Renal cortex interstitium (tissue), 11 donors: ENCODE results near the gene HOXA5. TPM values are rescaled to one million over a fixed set of nuclear protein-coding genes. Genes with fewer than 3 reads are reported as not detected.

Source experiments
- DNase-seq, 11 donors: peaks; one replicate each; pipeline ENCODE4 v3.0.0-alpha.2; 2013; ENCODE audit warnings: low read depth in 9 of 11, low spot score in 4 of 11; ENCODE audit errors: extremely low read depth in 1 of 11
- polyA plus RNA-seq, 3 donors: library from polyadenylated mRNA; unstranded; fragments of 120-200 nt; gene quantifications; one replicate each; pipeline ENCODE4 v1.2.1, GENCODE V29; 2013; ENCODE audit not compliant: insufficient read length in 3 of 3

HOXA5 gene
- polyA plus RNA-seq, 3 donors: 70.3 to 89.0 (median 71.1) TPM

GRCh38 chr7:27185013-27185853, 41.8 kb upstream of the HOXA5 start, which contains the start of gene HOXA11:
Gene HOXA11 (minus strand): TSS chr7:27185232. CDS start chr7:27185144, 88 bp downstream.
- peak; percentile 88 to 97 (median 92) for DNase-seq

GRCh38 chr7:27184337-27185012, 41.0 kb upstream of the HOXA5 start:
- no peak for DNase-seq

GRCh38 chr7:27183682-27184336, 40.3 kb upstream of the HOXA5 start:
- DNase-seq: no peak

- no peak for DNase-seq
These were observed 39.6 kb upstream of the HOXA5 start for GRCh38 chr7:27182861-27183681.

GRCh38 chr7:27182285-27182841, 38.9 kb upstream of the HOXA5 start:
- DNase-seq: no peak

- DNase-seq: no peak
These were observed 38.4 kb upstream of the HOXA5 start for GRCh38 chr7:27181795-27182275.

GRCh38 chr7:27180431-27181420, 37.2 kb upstream of the HOXA5 start:
- DNase-seq: no peak

- DNase-seq: peak in 10 of 11 donors; percentile 83 to 94 (median 89)
These were observed 36.3 kb upstream of the HOXA5 start for GRCh38 chr7:27179503-27180430.

- DNase-seq: no peak
These were observed 35.5 kb upstream of the HOXA5 start for GRCh38 chr7:27179030-27179429.

GRCh38 chr7:27178366-27178765, 34.9 kb upstream of the HOXA5 start:
- no peak for DNase-seq

GRCh38 chr7:27177795-27178320, 34.4 kb upstream of the HOXA5 start:
- DNase-seq: no peak

- no peak for DNase-seq
These were observed 33.7 kb upstream of the HOXA5 start for GRCh38 chr7:27176962-27177794.

- no peak for DNase-seq
These were observed 33.0 kb upstream of the HOXA5 start for GRCh38 chr7:27176524-27176845.

- no peak for DNase-seq
These were observed 32.4 kb upstream of the HOXA5 start for GRCh38 chr7:27175626-27176523.
